RWPE1 (cell line): ENCODE results near the gene MLIP.

ENCODE experiments used
- CTCF ChIA-PET: fragments of 350-600 bp; sonication (Branson Sonifier 250); formaldehyde crosslinking; extraction: SDS; loops from one replicate; lab custom pipeline; 2021; lab: Yijun Ruan, JAX
- POLR2A ChIA-PET: fragments of 400-600 bp; formaldehyde crosslinking; extraction: SDS; loops from one replicate; lab custom pipeline; 2020; ENCODE audit warnings: antibody characterized with exemption; ENCODE audit not compliant: low non-redundant PET; lab: Yijun Ruan, JAX
- DNase-seq: peaks from one replicate; pipeline ENCODE4 v3.0.0; 2012; ENCODE audit warnings: low spot score
- H3K27ac ChIP-seq: fragments of 450-650 bp; 2 replicates; pipeline ENCODE4 v1.5.1; 2017
- CTCF ChIP-seq: fragments of 450-650 bp; conservative IDR thresholded peaks from 2 replicates; pipeline ENCODE4 v1.5.1; 2017; ENCODE audit warnings: low read depth, mild to moderate bottlenecking

MLIP gene

GRCh38 chr6:54315656-54316055 is 204.4 kb downstream of the MLIP start:
- no peak for DNase-seq
- TF ChIP-seq CTCF: no peak
- no peak overlapping the region for H3K27ac ChIP-seq
- ChIA-PET POLR2A (no interaction called here), CTCF (no interaction called here)
